ENCODE results near the gene DGKH.

- TF ChIP-seq CTCF (IDR thresholded peaks at IDR 0.05) (no peak), POLR2A (IDR thresholded peaks at IDR 0.05) (no peak)
Measured at GRCh38 chr13:42038661-42039456, 9.6 kb upstream of the DGKH start.
